Ishikawa (cell line): ENCODE results near the gene SLC6A12.

ENCODE experiments used
- CEBPB ChIP-seq: IDR thresholded peaks from 2 replicates; pipeline ENCODE4 v1.6.1; 2012
- CREB1 ChIP-seq: IDR thresholded peaks from 2 replicates; pipeline ENCODE4 v1.6.1; 2012; ENCODE audit warnings: low read depth
- EGR1 ChIP-seq: IDR thresholded peaks from 2 replicates; pipeline ENCODE4 v1.6.1; 2012
- EP300 ChIP-seq: IDR thresholded peaks from 2 replicates; pipeline ENCODE4 v1.6.1; 2012; ENCODE audit warnings: borderline replicate concordance
- FOXM1 ChIP-seq: IDR thresholded peaks from 2 replicates; pipeline ENCODE4 v1.6.1; 2012; ENCODE audit warnings: low read depth, borderline replicate concordance
- MAX ChIP-seq: IDR thresholded peaks from 2 replicates; pipeline ENCODE4 v1.6.1; 2012
- NFIC ChIP-seq: IDR thresholded peaks from 2 replicates; pipeline ENCODE4 v1.6.1; 2012
- RAD21 ChIP-seq: IDR thresholded peaks from 2 replicates; pipeline ENCODE4 v1.6.1; 2012; ENCODE audit warnings: low read depth
- TAF1 ChIP-seq: IDR thresholded peaks from 2 replicates; pipeline ENCODE4 v1.6.1; 2012; ENCODE audit warnings: low read depth, mild to moderate bottlenecking
- TCF12 ChIP-seq: IDR thresholded peaks from 2 replicates; pipeline ENCODE4 v1.6.1; 2012; ENCODE audit warnings: low read depth
- TEAD4 ChIP-seq: IDR thresholded peaks from 2 replicates; pipeline ENCODE4 v1.6.1; 2012
- USF1 ChIP-seq: IDR thresholded peaks from 2 replicates; pipeline ENCODE4 v1.6.1; 2012
- YY1 ChIP-seq: IDR thresholded peaks from 2 replicates; pipeline ENCODE4 v1.6.1; 2012; ENCODE audit warnings: low read depth
- ZBTB7A ChIP-seq: IDR thresholded peaks from 2 replicates; pipeline ENCODE4 v1.6.1; 2012; ENCODE audit warnings: low read depth
- TF ChIP-seq, protein P1 (sequence below): IDR thresholded peaks from 2 replicates; pipeline ENCODE4 v1.6.1; 2012; ENCODE audit warnings: low read depth, mild to moderate bottlenecking

The SLC6A12 gene

DNA sequence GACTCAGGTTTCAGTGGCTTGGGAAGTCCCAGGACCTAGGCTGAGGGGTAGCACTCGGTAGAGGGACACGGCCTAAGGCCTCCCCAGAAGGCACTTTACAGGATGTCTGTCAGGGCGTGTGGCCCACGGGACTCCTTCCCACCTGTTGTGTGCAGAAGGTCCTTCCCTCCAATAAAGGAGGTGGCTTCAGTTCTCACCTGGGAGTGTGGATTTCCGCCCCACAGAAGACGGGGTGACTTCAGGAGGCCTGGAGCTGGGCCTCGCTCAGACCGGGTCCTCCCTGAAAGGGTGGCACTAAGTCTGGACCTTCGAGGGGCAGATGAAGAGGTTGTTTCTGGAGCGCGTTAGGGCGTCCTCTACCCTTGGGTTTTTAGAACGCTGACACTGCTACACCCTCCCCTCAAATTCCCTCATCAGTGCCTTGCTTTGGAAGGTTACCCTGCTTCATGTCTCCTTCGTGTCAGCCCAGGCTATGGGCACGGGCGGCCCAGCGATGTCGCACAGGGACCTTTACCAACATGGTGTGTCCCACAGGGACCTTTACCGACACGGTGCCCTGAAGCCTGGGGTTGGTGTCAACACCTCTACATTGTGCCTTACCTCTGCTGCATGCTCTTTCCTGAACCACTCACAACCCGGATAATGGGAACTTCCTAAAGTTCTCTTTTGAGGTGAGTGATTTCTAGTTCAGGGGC lies 7.1 kb downstream of the SLC6A12 start:
- TF ChIP-seq, protein P1, sequence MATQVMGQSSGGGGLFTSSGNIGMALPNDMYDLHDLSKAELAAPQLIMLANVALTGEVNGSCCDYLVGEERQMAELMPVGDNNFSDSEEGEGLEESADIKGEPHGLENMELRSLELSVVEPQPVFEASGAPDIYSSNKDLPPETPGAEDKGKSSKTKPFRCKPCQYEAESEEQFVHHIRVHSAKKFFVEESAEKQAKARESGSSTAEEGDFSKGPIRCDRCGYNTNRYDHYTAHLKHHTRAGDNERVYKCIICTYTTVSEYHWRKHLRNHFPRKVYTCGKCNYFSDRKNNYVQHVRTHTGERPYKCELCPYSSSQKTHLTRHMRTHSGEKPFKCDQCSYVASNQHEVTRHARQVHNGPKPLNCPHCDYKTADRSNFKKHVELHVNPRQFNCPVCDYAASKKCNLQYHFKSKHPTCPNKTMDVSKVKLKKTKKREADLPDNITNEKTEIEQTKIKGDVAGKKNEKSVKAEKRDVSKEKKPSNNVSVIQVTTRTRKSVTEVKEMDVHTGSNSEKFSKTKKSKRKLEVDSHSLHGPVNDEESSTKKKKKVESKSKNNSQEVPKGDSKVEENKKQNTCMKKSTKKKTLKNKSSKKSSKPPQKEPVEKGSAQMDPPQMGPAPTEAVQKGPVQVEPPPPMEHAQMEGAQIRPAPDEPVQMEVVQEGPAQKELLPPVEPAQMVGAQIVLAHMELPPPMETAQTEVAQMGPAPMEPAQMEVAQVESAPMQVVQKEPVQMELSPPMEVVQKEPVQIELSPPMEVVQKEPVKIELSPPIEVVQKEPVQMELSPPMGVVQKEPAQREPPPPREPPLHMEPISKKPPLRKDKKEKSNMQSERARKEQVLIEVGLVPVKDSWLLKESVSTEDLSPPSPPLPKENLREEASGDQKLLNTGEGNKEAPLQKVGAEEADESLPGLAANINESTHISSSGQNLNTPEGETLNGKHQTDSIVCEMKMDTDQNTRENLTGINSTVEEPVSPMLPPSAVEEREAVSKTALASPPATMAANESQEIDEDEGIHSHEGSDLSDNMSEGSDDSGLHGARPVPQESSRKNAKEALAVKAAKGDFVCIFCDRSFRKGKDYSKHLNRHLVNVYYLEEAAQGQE, result no peak
- TF ChIP-seq CREB1 (no peak), TAF1 (no peak), TCF12 (no peak), USF1 (no peak), NFIC (no peak), MAX (no peak), EP300 (no peak), CEBPB (no peak), RAD21 (no peak), ZBTB7A (no peak), FOXM1 (no peak), EGR1 (no peak), YY1 (no peak)

DNA sequence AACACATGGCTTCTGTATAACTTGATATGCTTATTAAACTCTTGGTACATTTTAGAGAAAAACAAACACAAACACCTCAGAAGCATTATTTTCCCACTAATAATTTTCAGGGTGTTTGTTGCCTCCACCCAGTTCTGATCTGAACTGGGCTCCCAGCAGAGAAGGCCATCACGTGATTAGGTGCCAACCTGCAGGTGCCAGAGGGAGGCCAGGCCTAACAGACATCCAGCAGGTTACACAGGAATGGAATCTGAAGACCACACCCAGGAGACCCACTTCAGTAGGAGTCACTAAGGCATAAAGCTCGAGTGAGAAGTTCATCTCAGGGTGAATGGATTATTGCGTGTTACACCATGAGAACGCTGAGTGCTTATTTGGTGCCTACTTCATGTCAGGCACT lies 8.9 kb downstream of the SLC6A12 start:
- TF ChIP-seq USF1 (peak; percentile 78), EGR1 (no peak)

- TF ChIP-seq EGR1, result no peak
- TF ChIP-seq YY1, result no peak
- TF ChIP-seq, protein P1, result no peak
- no peak for TF ChIP-seq TAF1
These were observed 9.7 kb downstream of the SLC6A12 start for GRCh38 chr12:204261-204678.

DNA sequence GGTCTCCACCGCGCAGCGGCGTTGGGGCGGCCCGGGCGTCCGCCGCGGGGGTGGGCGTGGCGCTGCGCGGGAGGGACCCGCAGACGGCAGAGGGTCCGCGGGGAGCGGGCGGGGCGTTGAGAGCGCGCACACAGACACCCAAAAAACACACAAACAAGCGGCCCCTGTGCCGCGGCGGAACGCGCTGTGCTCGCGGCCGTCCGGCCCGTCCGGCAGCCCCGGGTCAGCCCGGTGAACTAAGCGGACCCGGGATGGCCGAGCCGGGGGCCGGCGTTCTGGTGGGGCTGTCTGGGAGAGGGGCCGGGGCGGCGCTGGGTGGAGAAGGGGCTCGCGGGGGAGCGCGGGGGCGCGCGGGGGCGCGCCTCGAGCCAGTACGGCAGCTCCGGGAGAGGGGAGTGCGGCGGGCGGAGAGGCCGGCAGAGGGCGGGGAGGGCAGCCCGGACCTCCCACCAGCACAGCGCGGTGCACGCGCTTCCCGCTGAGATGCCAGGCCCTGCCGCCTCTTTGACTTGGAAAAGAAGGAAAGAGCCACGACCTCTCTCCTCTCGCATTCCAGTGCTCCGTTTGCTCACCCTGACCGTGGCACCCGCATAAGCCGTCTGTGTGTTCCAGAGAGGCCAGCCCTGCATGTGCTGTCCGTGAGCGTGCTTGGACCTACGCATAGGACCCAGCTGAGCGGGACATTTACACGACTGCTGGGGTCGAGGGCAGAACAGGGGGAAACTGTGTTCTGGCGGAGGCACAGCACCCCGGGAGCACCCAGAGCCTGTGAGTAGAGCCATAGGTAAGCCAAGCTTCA lies 10.3 kb downstream of the SLC6A12 start:
- no peak for TF ChIP-seq FOXM1
- peak; percentile 78; the same call in 1 of the 2 replicates for TF ChIP-seq ZBTB7A
- no peak for TF ChIP-seq TAF1
- TF ChIP-seq CEBPB, result no peak
- no peak for TF ChIP-seq EGR1
- TF ChIP-seq EP300, result 0 out of 2 replicates have a peak, but pooled peaks have one; percentile 14
- TF ChIP-seq TEAD4, result peak; percentile 43; the same call in 1 of the 2 replicates
- TF ChIP-seq, protein P1, result no peak
- no peak for TF ChIP-seq CREB1
- peak; percentile 87 for TF ChIP-seq MAX
- TF ChIP-seq RAD21, result no peak; the same call in 1 of the 2 replicates
